GM13977 (cell line): ENCODE measurements around the gene DRC1.
A peak's percentile ranks its signal among the peaks of the same experiment; 100 is the strongest.

Experiments used
- DNase-seq: peaks from one replicate; pipeline ENCODE4 v3.0.0; 2012; ENCODE audit warnings: low spot score
- CTCF ChIP-seq: IDR thresholded peaks from 2 replicates; pipeline ENCODE4 v1.5.1; 2012; ENCODE audit warnings: mild to moderate bottlenecking, control low read depth; ENCODE audit not compliant: insufficient read depth; ENCODE audit errors: extremely low read depth, missing control alignments
- in situ Hi-C: fragments of 300-500 bp; cut with MboI; formaldehyde crosslinking; loops from one replicate; pipeline ENCODE4 v1.12.0; 2022; ENCODE audit warnings: low sequenced_read_pairs, low pct_unique_long_range_greater_than_20kb, mixed read lengths, inconsistent platforms; ENCODE audit not compliant: unreplicated experiment

The DRC1 gene

GRCh38 chr2:26494199-26494598 lies 92.5 kb downstream of the DRC1 start:
- no peak for TF ChIP-seq CTCF
- DNase-seq = no peak
- in situ Hi-C loops = no loop called here

- no peak for DNase-seq
- TF ChIP-seq CTCF = no peak
- in situ Hi-C loops = no loop called here
These were observed 93.2 kb downstream of the DRC1 start for GRCh38 chr2:26494891-26495290.

DNA sequence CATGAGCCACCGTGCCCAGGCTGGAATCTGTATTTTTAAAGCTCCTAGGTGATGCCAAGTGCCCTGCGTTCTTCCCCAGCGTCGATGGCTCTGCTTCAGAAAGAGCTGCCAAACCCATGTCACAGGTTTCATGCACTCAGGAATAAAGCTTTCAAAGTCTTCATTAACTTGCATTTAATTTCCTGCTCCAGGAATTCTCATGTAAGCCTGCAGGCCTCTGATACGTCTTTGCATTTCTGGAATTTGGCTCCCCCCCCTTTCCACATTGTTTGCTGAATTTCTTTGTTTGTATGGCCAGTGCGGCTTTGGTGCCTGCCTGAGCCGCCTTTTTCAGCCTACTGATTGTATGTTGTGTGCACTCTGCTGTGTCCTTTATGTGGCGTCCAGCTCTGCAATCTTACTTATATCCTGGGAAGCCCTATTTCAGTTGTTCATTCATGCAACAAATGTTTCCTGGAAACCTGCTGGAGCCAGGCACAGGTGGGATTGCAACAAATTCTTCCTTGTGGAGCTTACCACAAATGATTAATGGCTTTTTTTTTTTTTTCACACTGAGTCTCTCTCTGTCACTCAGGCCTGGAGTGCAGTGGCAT lies 94.1 kb downstream of the DRC1 start:
- no peak for DNase-seq
- in situ Hi-C loops = no loop called here
- TF ChIP-seq CTCF = no peak

GRCh38 chr2:26500406-26500805 lies 98.7 kb downstream of the DRC1 start:
- TF ChIP-seq CTCF = no peak
- in situ Hi-C loops = no loop called here
- no peak for DNase-seq

- TF ChIP-seq CTCF = peak; percentile 82
- peak; percentile 92 for DNase-seq
- in situ Hi-C loops = no loop called here
These were observed 101.6 kb downstream of the DRC1 start for GRCh38 chr2:26503231-26503880.

GRCh38 chr2:26504002-26504401 lies 102.3 kb downstream of the DRC1 start:
- in situ Hi-C loops = no loop called here
- no peak for DNase-seq
- TF ChIP-seq CTCF = no peak

DNA sequence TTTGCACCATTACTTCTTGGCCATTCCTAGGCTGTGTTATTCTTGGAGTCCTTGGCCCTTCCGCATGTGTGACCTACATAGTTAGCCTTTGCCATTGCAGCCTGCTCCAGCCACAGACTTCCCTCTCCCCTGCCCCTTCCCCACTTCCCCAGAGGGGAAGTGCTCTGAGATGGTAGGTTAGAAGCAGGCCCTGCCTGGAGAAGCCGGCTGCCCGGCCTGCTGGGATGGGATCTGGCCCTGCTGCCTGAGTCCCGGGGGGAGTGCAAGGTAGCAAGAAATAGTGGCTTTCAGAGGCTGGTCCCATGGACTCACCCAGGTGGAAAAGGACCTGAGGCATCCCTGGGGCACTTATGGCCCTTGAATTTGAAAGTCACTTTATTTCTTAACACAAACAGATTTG lies 104.6 kb downstream of the DRC1 start:
- TF ChIP-seq CTCF = no peak
- in situ Hi-C loops = no loop called here
- no peak for DNase-seq
